OCI-LY1 (cell line): ENCODE data around the gene IGF2BP2.

Source experiments
- H2AFZ ChIP-seq: fragments of 200-600 bp; sonication (generic), shearing (Covaris generic); 2 replicates; pipeline ENCODE4 v1.6.0; 2014; ENCODE audit warnings: antibody characterized with exemption, mild to moderate bottlenecking, low read length
- H3F3A ChIP-seq: fragments of 200-600 bp; sonication (generic), shearing (Covaris generic); 2 replicates; pipeline ENCODE4 v1.6.0; 2014; ENCODE audit warnings: mild to moderate bottlenecking, antibody characterized with exemption, low read length, moderate library complexity; ENCODE audit not compliant: insufficient read depth
- H3K27ac ChIP-seq: fragments of 200-600 bp; sonication (generic); 2 replicates; pipeline ENCODE4 v1.5.1; 2014; ENCODE audit warnings: low read length, mixed run types, mild to moderate bottlenecking, low read depth; ENCODE audit not compliant: poor library complexity, severe bottlenecking
- H3K27me3 ChIP-seq: fragments of 200-600 bp; sonication (generic); 2 replicates; pipeline ENCODE4 v1.6.0; 2014; ENCODE audit warnings: antibody characterized with exemption, mild to moderate bottlenecking, low read length, moderate library complexity; ENCODE audit not compliant: insufficient read depth
- H3K36me3 ChIP-seq: fragments of 200-600 bp; sonication (generic); 2 replicates; pipeline ENCODE4 v1.6.1; 2014; ENCODE audit warnings: mild to moderate bottlenecking, antibody characterized with exemption, low read length, moderate library complexity, mixed read lengths; ENCODE audit not compliant: insufficient read depth
- H3K4me1 ChIP-seq: fragments of 200-600 bp; sonication (generic); 2 replicates; pipeline ENCODE4 v1.5.1; 2014; ENCODE audit warnings: mild to moderate bottlenecking, low read length, moderate library complexity; ENCODE audit not compliant: insufficient read depth, severe bottlenecking
- H3K4me2 ChIP-seq: fragments of 200-600 bp; sonication (generic), shearing (Covaris generic); 2 replicates; pipeline ENCODE4 v1.6.1; 2014; ENCODE audit warnings: low read length
- H3K4me3 ChIP-seq: fragments of 200-600 bp; sonication (generic); 2 replicates; pipeline ENCODE4 v1.5.1; 2014; ENCODE audit warnings: low read length, low read depth, mild to moderate bottlenecking, mixed read lengths; ENCODE audit not compliant: poor library complexity, severe bottlenecking
- H3K79me2 ChIP-seq: fragments of 200-600 bp; shearing (Covaris generic); 2 replicates; pipeline ENCODE4 v1.6.1; 2016; ENCODE audit warnings: mixed run types, low read length, mixed read lengths; ENCODE audit not compliant: insufficient read depth
- H3K9ac ChIP-seq: fragments of 200-600 bp; sonication (generic), shearing (Covaris generic); 2 replicates; pipeline ENCODE4 v1.6.1; 2014; ENCODE audit warnings: mild to moderate bottlenecking, low read length, mixed read lengths
- H3K9me2 ChIP-seq: fragments of 200-600 bp; sonication (generic), shearing (Covaris generic); 2 replicates; pipeline ENCODE4 v1.6.1; 2014; ENCODE audit warnings: low read depth, mild to moderate bottlenecking, low read length, mixed read lengths
- H3K9me3 ChIP-seq: fragments of 200-600 bp; shearing (Covaris generic); 2 replicates; pipeline ENCODE4 v1.6.1; 2014; ENCODE audit warnings: low read length, mixed read lengths
- H4K20me1 ChIP-seq: fragments of 200-600 bp; sonication (generic), shearing (Covaris generic); 2 replicates; pipeline ENCODE4 v1.6.0; 2016; ENCODE audit warnings: mild to moderate bottlenecking, low read length; ENCODE audit not compliant: insufficient read depth
- CTCF ChIP-seq: fragments of 200-600 bp; sonication (generic), shearing (Covaris generic); IDR thresholded peaks from 2 replicates; pipeline ENCODE4 v1.5.1; 2017; ENCODE audit warnings: mild to moderate bottlenecking, antibody characterized with exemption, low read length, moderate library complexity, mixed read lengths
- EZH2 ChIP-seq: fragments of 200-600 bp; sonication (generic), shearing (Covaris generic); IDR thresholded peaks from 2 replicates; pipeline ENCODE4 v1.8.0; 2017; ENCODE audit warnings: borderline replicate concordance, mixed run types, mild to moderate bottlenecking, antibody characterized with exemption, low read length, moderate library complexity, mixed read lengths

The IGF2BP2 gene

GRCh38 chr3:185864767-185865166, 39.9 kb upstream of the IGF2BP2 start:
- no peaks in the 10 kb centered on the region for H3K4me1 ChIP-seq
- no peaks in the 10 kb centered on the region for H3K9me2 ChIP-seq
- H3K36me3 ChIP-seq: no peaks in the 10 kb centered on the region
- no peak overlapping the region for H3K9ac ChIP-seq
- no peak overlapping the region for H3K27ac ChIP-seq
- no peak overlapping the region for H2AFZ ChIP-seq
- H3K27me3 ChIP-seq: no peaks in the 10 kb centered on the region
- no peaks in the 10 kb centered on the region for H4K20me1 ChIP-seq
- H3K9me3 ChIP-seq: no peaks in the 10 kb centered on the region
- H3K79me2 ChIP-seq: no peaks in the 10 kb centered on the region
- no peaks in the 10 kb centered on the region for H3F3A ChIP-seq
- no peak for TF ChIP-seq EZH2
- TF ChIP-seq CTCF: no peak
- no peak overlapping the region for H3K4me2 ChIP-seq
- no peak overlapping the region for H3K4me3 ChIP-seq

GRCh38 chr3:185862920-185863319, 38.1 kb upstream of the IGF2BP2 start:
- Histone ChIP-seq H3K4me1 (no peaks in the 10 kb centered on the region), H3K79me2 (no peaks in the 10 kb centered on the region), H4K20me1 (no peaks in the 10 kb centered on the region), H3K9ac (no peak overlapping the region), H3K27me3 (no peaks in the 10 kb centered on the region), H3K36me3 (no peaks in the 10 kb centered on the region), H2AFZ (no peak overlapping the region), H3K9me3 (no peaks in the 10 kb centered on the region), H3K4me3 (no peak overlapping the region), H3K27ac (no peak overlapping the region), H3F3A (no peaks in the 10 kb centered on the region), H3K9me2 (no peaks in the 10 kb centered on the region), H3K4me2 (no peak overlapping the region)
- TF ChIP-seq CTCF (no peak), EZH2 (no peak)

GRCh38 chr3:185859294-185859972, 34.6 kb upstream of the IGF2BP2 start:
- TF ChIP-seq CTCF (no peak), EZH2 (no peak)
- Histone ChIP-seq H3K27ac (no peak overlapping the region), H3K9ac (no peak overlapping the region), H3K27me3 (no peaks in the 10 kb centered on the region), H3K9me3 (no peaks in the 10 kb centered on the region), H3K4me2 (no peak overlapping the region), H3K79me2 (no peaks in the 10 kb centered on the region), H3K4me3 (no peak overlapping the region), H3K36me3 (no peaks in the 10 kb centered on the region), H3F3A (no peaks in the 10 kb centered on the region), H4K20me1 (no peaks in the 10 kb centered on the region), H3K4me1 (no peaks in the 10 kb centered on the region), H3K9me2 (no peaks in the 10 kb centered on the region), H2AFZ (no peak overlapping the region)
